ENCODE measurements around the gene TEX35.

DNA sequence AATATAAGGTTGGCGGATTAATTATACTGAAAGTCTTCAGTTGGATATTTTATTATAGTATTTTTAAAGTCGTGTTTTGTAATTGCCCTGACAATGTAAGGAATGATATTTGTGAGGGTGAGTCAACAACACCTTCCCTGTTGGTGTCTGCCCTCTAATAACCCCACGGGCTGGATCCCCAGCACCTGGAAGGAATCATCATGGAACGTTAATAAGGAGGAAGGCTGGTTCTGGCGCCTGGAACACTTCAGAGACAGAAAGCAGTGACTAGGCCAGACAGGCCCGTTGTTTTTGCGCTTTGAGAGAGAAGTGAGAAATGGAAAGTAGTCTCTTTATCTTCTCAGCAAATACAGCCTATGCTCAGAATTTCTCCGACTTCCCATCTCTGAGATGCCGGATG lies 31.6 kb downstream of the TEX35 start:
- TF ChIP-seq, protein P1, sequence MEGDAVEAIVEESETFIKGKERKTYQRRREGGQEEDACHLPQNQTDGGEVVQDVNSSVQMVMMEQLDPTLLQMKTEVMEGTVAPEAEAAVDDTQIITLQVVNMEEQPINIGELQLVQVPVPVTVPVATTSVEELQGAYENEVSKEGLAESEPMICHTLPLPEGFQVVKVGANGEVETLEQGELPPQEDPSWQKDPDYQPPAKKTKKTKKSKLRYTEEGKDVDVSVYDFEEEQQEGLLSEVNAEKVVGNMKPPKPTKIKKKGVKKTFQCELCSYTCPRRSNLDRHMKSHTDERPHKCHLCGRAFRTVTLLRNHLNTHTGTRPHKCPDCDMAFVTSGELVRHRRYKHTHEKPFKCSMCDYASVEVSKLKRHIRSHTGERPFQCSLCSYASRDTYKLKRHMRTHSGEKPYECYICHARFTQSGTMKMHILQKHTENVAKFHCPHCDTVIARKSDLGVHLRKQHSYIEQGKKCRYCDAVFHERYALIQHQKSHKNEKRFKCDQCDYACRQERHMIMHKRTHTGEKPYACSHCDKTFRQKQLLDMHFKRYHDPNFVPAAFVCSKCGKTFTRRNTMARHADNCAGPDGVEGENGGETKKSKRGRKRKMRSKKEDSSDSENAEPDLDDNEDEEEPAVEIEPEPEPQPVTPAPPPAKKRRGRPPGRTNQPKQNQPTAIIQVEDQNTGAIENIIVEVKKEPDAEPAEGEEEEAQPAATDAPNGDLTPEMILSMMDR (IDR thresholded peaks at IDR 0.05; ENCODE audit: low read length) = no peak
- TF ChIP-seq EZH2 (optimal IDR thresholded peaks at IDR 0.05; ENCODE audit: low read depth, low read length) = no peak
- TF ChIP-seq EZH2phosphoT487 (IDR thresholded peaks at IDR 0.05; ENCODE audit: low read length) = no peak
